Activated CD4-positive, alpha-beta T cell treated with anti-CD3 and anti-CD28 coated beads, Interleukin-2, amount 10 ng/mL, durations not matched to agents 24 days and 14 days (primary cell): ENCODE data around the gene LAMC2. TPM values are rescaled to one million over a fixed set of nuclear protein-coding genes. Genes with fewer than 3 reads are reported as not detected.
"Not testable (repeated sequence)": the region's sequence is repeated elsewhere in the genome, so short reads cannot be mapped to it uniquely, and the experiment has no call there.

Experiments
- DNase-seq: peaks from one replicate; pipeline ENCODE4 v3.0.0; 2022
- H3K27ac Mint-ChIP-seq: one replicate; pipeline ENCODE4 v1.8.0; 2022; ENCODE audit warnings: mild to moderate bottlenecking, mixed read lengths
- H3K27me3 Mint-ChIP-seq: one replicate; pipeline ENCODE4 v1.8.0; 2022; ENCODE audit warnings: mixed read lengths
- H3K36me3 Mint-ChIP-seq: one replicate; pipeline ENCODE4 v1.8.0; 2022; ENCODE audit warnings: low read depth, mild to moderate bottlenecking, mixed read lengths
- H3K4me1 Mint-ChIP-seq: one replicate; pipeline ENCODE4 v1.8.0; 2021; ENCODE audit warnings: mixed read lengths
- H3K4me3 Mint-ChIP-seq: one replicate; pipeline ENCODE4 v1.8.0; 2022; ENCODE audit warnings: mild to moderate bottlenecking, moderate library complexity, mixed read lengths
- H3K9me3 Mint-ChIP-seq: one replicate; pipeline ENCODE4 v1.8.0; 2021; ENCODE audit warnings: mixed read lengths
- intact Hi-C: fragments of 100-400 bp; cut with micrococcal nuclease; formaldehyde crosslinking; loops from one replicate; pipeline ENCODE4 v1.15.1; 2023
- total RNA-seq: library from RNA; stranded (reverse); gene quantifications from 2 replicates; pipeline ENCODE4 v1.2.3, GENCODE V29; 2022

Gene LAMC2
- total RNA-seq, 1 donor from 2014 or later, result 0.07 TPM

- DNase-seq, H3K4me1 Mint-ChIP-seq, H3K27ac Mint-ChIP-seq, H3K9me3 Mint-ChIP-seq, H3K27me3 Mint-ChIP-seq, intact Hi-C loops, H3K36me3 Mint-ChIP-seq, H3K4me3 Mint-ChIP-seq: not testable (repeated sequence)
These were observed 54.8 kb downstream of the LAMC2 start for GRCh38 chr1:183240853-183241252.

DNA sequence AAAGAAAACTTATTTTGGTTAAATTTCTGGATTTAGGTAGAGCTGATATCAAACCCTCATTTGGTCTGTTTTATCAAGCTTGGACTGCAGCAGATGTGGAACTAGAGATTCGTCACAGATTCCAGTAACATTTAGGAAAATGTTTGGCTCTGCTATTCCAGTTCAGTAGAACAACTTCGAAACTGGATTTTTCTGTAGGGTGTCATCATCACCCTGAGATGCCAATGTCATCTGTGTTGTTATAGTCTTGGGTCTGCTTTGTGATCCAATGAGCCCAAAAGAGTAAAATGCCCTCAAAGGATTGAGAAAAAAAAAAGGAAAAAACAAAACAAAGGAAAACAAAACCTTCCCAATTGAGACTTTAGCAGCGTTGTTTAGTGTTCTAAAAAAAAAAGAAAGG is 55.4 kb downstream of the LAMC2 start:
- intact Hi-C loops, result no loop called here
- Mint-ChIP-seq H3K9me3 (no peaks in the 10 kb centered on the region), H3K4me1 (no peaks in the 10 kb centered on the region), H3K36me3 (no peaks in the 10 kb centered on the region), H3K4me3 (no peak overlapping the region), H3K27me3 (peaks cover 9% of the 10 kb centered on the region), H3K27ac (no peak overlapping the region)
- no peak for DNase-seq

DNA sequence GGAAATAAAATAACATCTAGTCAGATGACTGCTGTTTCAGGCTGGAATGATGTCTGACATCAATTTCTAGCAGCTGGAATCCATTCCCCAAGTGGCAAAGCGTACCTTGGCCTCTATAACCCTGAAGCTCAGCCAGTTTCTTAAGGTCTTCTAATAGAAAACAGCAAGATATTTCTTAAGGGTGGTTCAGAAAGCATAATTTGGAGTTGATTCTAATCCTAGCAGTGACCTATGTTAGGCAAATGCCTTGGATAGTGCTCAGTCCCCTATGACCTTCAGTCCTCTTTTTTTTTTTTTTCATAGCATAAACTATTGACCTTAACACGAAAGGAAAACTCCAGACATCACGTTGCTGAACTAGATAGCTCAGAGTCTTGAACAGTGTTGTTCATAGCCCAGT is 56.5 kb downstream of the LAMC2 start:
- DNase-seq, result no peak
- intact Hi-C loops, result no loop called here
- Mint-ChIP-seq H3K36me3 (no peaks in the 10 kb centered on the region), H3K4me1 (no peaks in the 10 kb centered on the region), H3K9me3 (no peaks in the 10 kb centered on the region), H3K27ac (no peak overlapping the region), H3K4me3 (no peak overlapping the region), H3K27me3 (peaks cover 9% of the 10 kb centered on the region)

- no peaks in the 10 kb centered on the region for H3K4me1 Mint-ChIP-seq
- H3K4me3 Mint-ChIP-seq, result no peak overlapping the region
- no peaks in the 10 kb centered on the region for H3K36me3 Mint-ChIP-seq
- no peaks in the 10 kb centered on the region for H3K9me3 Mint-ChIP-seq
- no peak overlapping the region for H3K27ac Mint-ChIP-seq
- H3K27me3 Mint-ChIP-seq, result peaks cover 11% of the 10 kb centered on the region
- DNase-seq, result no peak
- intact Hi-C loops, result no loop called here
These were observed 57.3 kb downstream of the LAMC2 start for GRCh38 chr1:183243161-183244050.

GRCh38 chr1:183244466-183244865 is 58.4 kb downstream of the LAMC2 start:
- H3K27ac Mint-ChIP-seq, result no peak overlapping the region
- H3K4me3 Mint-ChIP-seq, result no peak overlapping the region
- peaks cover 11% of the 10 kb centered on the region for H3K27me3 Mint-ChIP-seq
- H3K36me3 Mint-ChIP-seq, result no peaks in the 10 kb centered on the region
- intact Hi-C loops, result no loop called here
- no peak for DNase-seq
- peaks cover 1% of the 10 kb centered on the region for H3K4me1 Mint-ChIP-seq
- no peaks in the 10 kb centered on the region for H3K9me3 Mint-ChIP-seq

GRCh38 chr1:183245357-183245756 is 59.3 kb downstream of the LAMC2 start:
- no peak for DNase-seq
- Mint-ChIP-seq H3K4me1 (peaks cover 1% of the 10 kb centered on the region), H3K36me3 (no peaks in the 10 kb centered on the region), H3K9me3 (no peaks in the 10 kb centered on the region), H3K27ac (no peak overlapping the region), H3K27me3 (peaks cover 11% of the 10 kb centered on the region), H3K4me3 (no peak overlapping the region)
- intact Hi-C loops, result no loop called here

GRCh38 chr1:183246436-183246835 is 60.4 kb downstream of the LAMC2 start:
- intact Hi-C loops, result no loop called here
- H3K4me3 Mint-ChIP-seq, result no peak overlapping the region
- peaks cover 9% of the 10 kb centered on the region for H3K27me3 Mint-ChIP-seq
- peaks cover 1% of the 10 kb centered on the region for H3K4me1 Mint-ChIP-seq
- no peaks in the 10 kb centered on the region for H3K9me3 Mint-ChIP-seq
- no peaks in the 10 kb centered on the region for H3K36me3 Mint-ChIP-seq
- no peak overlapping the region for H3K27ac Mint-ChIP-seq
- no peak for DNase-seq

DNA sequence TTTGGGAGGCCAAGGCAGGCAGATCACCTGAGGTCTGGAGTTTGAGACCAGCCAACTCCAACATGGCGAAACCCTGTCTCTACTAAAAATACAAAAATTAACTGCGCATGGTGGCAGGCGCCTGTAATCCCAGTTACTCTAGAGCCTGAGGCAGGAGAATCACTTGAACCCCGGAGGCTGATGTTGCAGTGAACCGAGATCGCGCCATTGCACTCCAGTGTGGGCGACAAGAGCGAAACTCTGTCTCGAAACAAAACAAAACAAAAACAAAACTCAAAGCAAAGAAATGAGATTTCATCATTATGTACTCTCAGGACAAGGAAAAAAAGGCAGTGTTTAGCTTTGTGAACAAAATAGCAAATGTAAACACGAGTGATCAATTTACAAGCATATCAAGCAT is 61.0 kb downstream of the LAMC2 start:
- Mint-ChIP-seq H3K4me3 (no peak overlapping the region), H3K9me3 (no peaks in the 10 kb centered on the region), H3K27me3 (peaks cover 6% of the 10 kb centered on the region), H3K36me3 (no peaks in the 10 kb centered on the region), H3K27ac (peak overlapping the region; percentile 12), H3K4me1 (peaks cover 1% of the 10 kb centered on the region)
- intact Hi-C loops, result no loop called here
- DNase-seq, result no peak

GRCh38 chr1:183247484-183247883 is 61.4 kb downstream of the LAMC2 start:
- H3K4me1 Mint-ChIP-seq, result peaks cover 1% of the 10 kb centered on the region
- intact Hi-C loops, result no loop called here
- H3K4me3 Mint-ChIP-seq, result no peak overlapping the region
- no peaks in the 10 kb centered on the region for H3K9me3 Mint-ChIP-seq
- no peaks in the 10 kb centered on the region for H3K36me3 Mint-ChIP-seq
- H3K27ac Mint-ChIP-seq, result no peak overlapping the region
- DNase-seq, result no peak
- peaks cover 6% of the 10 kb centered on the region for H3K27me3 Mint-ChIP-seq

- H3K36me3 Mint-ChIP-seq, result no peaks in the 10 kb centered on the region
- peaks cover 1% of the 10 kb centered on the region for H3K4me1 Mint-ChIP-seq
- H3K9me3 Mint-ChIP-seq, result no peaks in the 10 kb centered on the region
- no peak overlapping the region for H3K4me3 Mint-ChIP-seq
- H3K27me3 Mint-ChIP-seq, result peaks cover 6% of the 10 kb centered on the region
- no peak for DNase-seq
- H3K27ac Mint-ChIP-seq, result no peak overlapping the region
- intact Hi-C loops, result no loop called here
These were observed 61.9 kb downstream of the LAMC2 start for GRCh38 chr1:183247931-183248330.

DNA sequence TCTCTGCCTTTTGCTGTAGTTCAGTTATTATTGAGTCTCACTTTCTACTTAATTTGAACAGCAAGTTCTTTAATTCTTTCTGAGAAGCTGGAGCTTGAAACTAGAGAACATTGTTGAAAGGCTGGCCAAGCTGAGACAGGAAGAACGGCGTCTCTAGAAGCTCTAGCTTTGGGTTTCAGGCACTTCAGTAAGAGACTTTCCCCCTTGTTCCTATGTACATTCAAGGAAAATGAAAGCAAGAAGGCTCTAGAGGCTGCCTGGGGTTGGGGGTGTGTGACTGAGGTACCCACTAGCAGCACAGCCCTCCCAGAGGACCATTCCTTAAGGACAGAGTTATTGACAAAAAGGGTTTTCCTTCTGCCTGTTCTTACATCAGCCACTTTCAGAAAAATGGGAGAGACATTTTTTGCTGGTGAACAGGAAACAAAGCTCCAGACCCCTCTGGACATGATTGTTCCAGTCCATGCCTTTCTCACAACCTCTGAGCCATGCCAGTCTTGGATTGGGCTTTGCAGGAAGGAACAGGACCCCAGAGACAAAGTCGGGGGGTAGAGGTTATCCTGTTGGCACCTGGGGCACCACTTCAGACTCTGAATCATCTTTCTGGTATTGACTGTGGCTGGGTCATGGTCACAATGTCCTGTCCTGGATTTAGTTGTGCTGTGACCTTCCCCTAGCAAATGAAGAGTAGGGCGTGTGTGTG is 63.1 kb downstream of the LAMC2 start:
- no peak overlapping the region for H3K4me3 Mint-ChIP-seq
- H3K27me3 Mint-ChIP-seq, result peaks cover 4% of the 10 kb centered on the region
- no peaks in the 10 kb centered on the region for H3K36me3 Mint-ChIP-seq
- no peak for DNase-seq
- H3K4me1 Mint-ChIP-seq, result peaks cover 1% of the 10 kb centered on the region
- intact Hi-C loops, result no loop called here
- H3K9me3 Mint-ChIP-seq, result no peaks in the 10 kb centered on the region
- no peak overlapping the region for H3K27ac Mint-ChIP-seq

DNA sequence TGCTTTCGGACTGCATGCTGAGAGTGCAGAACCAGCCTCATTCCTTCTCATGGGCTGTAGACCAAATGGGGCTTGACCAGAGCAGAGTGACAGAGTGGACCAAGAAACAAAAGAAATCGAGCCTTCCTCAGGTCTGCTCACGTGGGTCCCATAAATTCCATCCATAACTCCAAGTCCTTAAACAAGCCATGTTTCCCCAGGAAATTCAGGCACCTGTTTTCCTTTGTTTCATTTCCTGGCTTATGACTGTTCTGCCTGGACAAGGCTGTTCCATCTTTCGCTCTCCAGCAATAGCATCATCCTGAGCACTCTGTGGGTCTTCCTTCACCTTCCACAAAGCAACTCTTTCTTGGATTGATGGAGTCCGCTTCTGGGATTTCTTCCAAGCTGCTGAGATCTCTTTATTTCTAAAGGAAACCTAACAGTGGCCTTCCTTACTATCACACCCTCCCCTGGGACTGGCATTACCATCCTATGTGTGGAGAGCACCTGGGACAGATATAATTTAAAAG is 63.9 kb downstream of the LAMC2 start:
- no peak overlapping the region for H3K4me3 Mint-ChIP-seq
- H3K27ac Mint-ChIP-seq, result no peak overlapping the region
- H3K36me3 Mint-ChIP-seq, result no peaks in the 10 kb centered on the region
- H3K4me1 Mint-ChIP-seq, result peaks cover 1% of the 10 kb centered on the region
- intact Hi-C loops, result no loop called here
- H3K27me3 Mint-ChIP-seq, result peaks cover 2% of the 10 kb centered on the region
- DNase-seq, result no peak
- no peaks in the 10 kb centered on the region for H3K9me3 Mint-ChIP-seq

GRCh38 chr1:183251101-183251958 is 65.3 kb downstream of the LAMC2 start:
- H3K27me3 Mint-ChIP-seq, result peaks cover 2% of the 10 kb centered on the region
- H3K36me3 Mint-ChIP-seq, result no peaks in the 10 kb centered on the region
- H3K27ac Mint-ChIP-seq, result no peak overlapping the region
- H3K9me3 Mint-ChIP-seq, result no peaks in the 10 kb centered on the region
- intact Hi-C loops, result no loop called here
- H3K4me1 Mint-ChIP-seq, result peaks cover 1% of the 10 kb centered on the region
- no peak for DNase-seq
- no peak overlapping the region for H3K4me3 Mint-ChIP-seq
